WTC11 (cell line): Measurements from ENCODE around the gene PNMA8C.

Source experiments
- CTCF ChIP-seq: fragments of 200-600 bp; IDR thresholded peaks from 2 replicates; pipeline ENCODE4 v1.8.0; 2022; ENCODE audit warnings: antibody characterized with exemption
- MAX ChIP-seq: sonication (generic); formaldehyde crosslinking; IDR thresholded peaks from 2 replicates; pipeline ENCODE4 v1.8.0; 2022; ENCODE audit warnings: mild to moderate bottlenecking, missing genetic modification reagents
- SMAD4 ChIP-seq: sonication (generic); formaldehyde crosslinking; IDR thresholded peaks from 2 replicates; pipeline ENCODE4 v1.8.0; 2022; ENCODE audit warnings: mild to moderate bottlenecking, missing genetic modification reagents
- STAT6 ChIP-seq: sonication (generic); formaldehyde crosslinking; conservative IDR thresholded peaks from 2 replicates; pipeline ENCODE4 v1.8.1; 2023; ENCODE audit warnings: mild to moderate bottlenecking, low read depth, missing genetic modification reagents, moderate library complexity
- TP53 ChIP-seq: sonication (generic); formaldehyde crosslinking; IDR thresholded peaks from 2 replicates; pipeline ENCODE4 v1.8.1; 2023; ENCODE audit warnings: mild to moderate bottlenecking, missing genetic modification reagents
- ZBTB43 ChIP-seq: sonication (generic); formaldehyde crosslinking; IDR thresholded peaks from 2 replicates; pipeline ENCODE4 v1.8.1; 2023; ENCODE audit warnings: mild to moderate bottlenecking, missing genetic modification reagents

GRCh38 chr19:46388311-46389095, 40.2 kb downstream of the PNMA8C start:
- TF ChIP-seq STAT6 (no peak), MAX (CRISPR knock-in tag) (no peak), ZBTB43 (CRISPR knock-in tag) (no peak), CTCF (no peak), TP53 (CRISPR knock-in tag) (no peak), SMAD4 (CRISPR knock-in tag) (no peak)
